Measurements from ENCODE around the gene MCC. TPM values are rescaled to one million over a fixed set of nuclear protein-coding genes. Genes with fewer than 3 reads are reported as not detected.

MCC gene
- total RNA-seq, 1 experiment from 2014 or later: 7.6 TPM

- H3K36me3 Mint-ChIP-seq (ENCODE audit: insufficient read depth in 1 of 3, low read depth in 3 of 3): peaks cover 0 to 11% (median 4%) of the 10 kb centered on the region in 3 experiments; a peak in 3 of 7 replicates
These were observed 243.3 kb downstream of the MCC start for GRCh38 chr5:113244966-113245365.

More at GRCh38 chr5:113244966-113245365, 243.3 kb downstream of the MCC start:
- H4K5ac ChIP-seq (ENCODE audit: insufficient read length, low read depth, low read length): no peak overlapping the region
- no peak overlapping the region for H2AK5ac ChIP-seq (ENCODE audit: insufficient read length, low read length)
- no peak overlapping the region for H2BK12ac ChIP-seq (ENCODE audit: insufficient read length, low read depth, low read length)
- no peak overlapping the region for H3K9ac ChIP-seq (ENCODE audit: extremely low read depth, insufficient read length, low read length)
- H2BK20ac ChIP-seq (ENCODE audit: low read depth, low read length, poor library complexity, severe bottlenecking): no peak overlapping the region
- no peaks in the 10 kb centered on the region for H3K23me2 ChIP-seq (ENCODE audit: insufficient read length, low read depth, low read length, poor library complexity, severe bottlenecking)
- TF ChIP-seq CTCF (conservative IDR thresholded peaks at IDR 0.05): no peak
- no peak overlapping the region for H3K18ac ChIP-seq (ENCODE audit: insufficient read length, low read depth, low read length)
- H4K20me1 ChIP-seq (ENCODE audit: control insufficient read depth, insufficient read depth, insufficient read length): no peaks in the 10 kb centered on the region
- H3K23ac ChIP-seq (ENCODE audit: insufficient read length, low read depth, low read length): no peak overlapping the region
- no peak overlapping the region for H3T11ph ChIP-seq (ENCODE audit: low read length)
- H3K4me3 Mint-ChIP-seq: no peak overlapping the region
- H2BK15ac ChIP-seq (ENCODE audit: low read depth, low read length): no peak overlapping the region
- no peak overlapping the region for H4K91ac ChIP-seq (ENCODE audit: insufficient read length, low read depth, low read length)
- no CpG with 5 or more reads among the region's 9 CpGs for WGBS (ENCODE audit: extremely low coverage, insufficient read length, low lambda C conversion rate)
- peaks cover 3% of the 10 kb centered on the region; the same call in 1 of the 2 replicates for H3K79me2 ChIP-seq (ENCODE audit: insufficient read depth, low read length)
- H3K27ac ChIP-seq (ENCODE audit: insufficient read length, low read depth, low read length): no peak overlapping the region
- no peak overlapping the region for H3K4me2 ChIP-seq (ENCODE audit: insufficient read depth, insufficient read length, low read length)
- no peak overlapping the region for H3K56ac ChIP-seq (ENCODE audit: insufficient read length, low read depth, low read length)
- peaks cover 23% of the 10 kb centered on the region in 2 experiments for H3K4me1 Mint-ChIP-seq
- H3K79me1 ChIP-seq (ENCODE audit: insufficient read depth, low read depth, low read length, poor library complexity, severe bottlenecking): no peaks in the 10 kb centered on the region
- no peaks in the 10 kb centered on the region; a peak in 1 of 5 replicates for H3K9me3 Mint-ChIP-seq
- H3K4ac ChIP-seq (ENCODE audit: low read depth, low read length): no peak overlapping the region
- no peaks in the 10 kb centered on the region; the same call in 1 of the 2 replicates for H3K27me3 Mint-ChIP-seq (ENCODE audit: low read depth)
- no peaks in the 10 kb centered on the region for H3K27me3 ChIP-seq (ENCODE audit: insufficient read depth, low read length)
- no peak overlapping the region for H4K8ac ChIP-seq (replicated peaks; ENCODE audit: insufficient read length, low read depth, low read length)
- DNase-seq: no peak
- H2BK120ac ChIP-seq (ENCODE audit: low read depth, low read length, poor library complexity, severe bottlenecking): no peak overlapping the region
- H2AFZ ChIP-seq (ENCODE audit: low read length): no peak overlapping the region
- no peaks in the 10 kb centered on the region for H3K9me3 ChIP-seq (ENCODE audit: control insufficient read depth, low read depth, low read length)
- H2BK5ac ChIP-seq (ENCODE audit: insufficient read length, low read length): no peak overlapping the region
- no peak overlapping the region for H3K14ac ChIP-seq (ENCODE audit: insufficient read depth, low read length)
- H3K4me1 ChIP-seq (ENCODE audit: insufficient read depth, low read length): peaks cover 11% of the 10 kb centered on the region
- H3K27ac Mint-ChIP-seq: no peak overlapping the region

All from H9 (cell line).